ENCODE measurements around the gene SLC5A9.

GRCh38 chr1:48242141-48242736 is 19.7 kb downstream of the SLC5A9 start:
- TF ChIP-seq CTCF (conservative IDR thresholded peaks at IDR 0.05; ENCODE audit: low read length) (no peak), EZH2phosphoT487 (IDR thresholded peaks at IDR 0.05; ENCODE audit: borderline replicate concordance) (no peak)

Data from Loucy (cell line).